DND-41 (cell line): ENCODE data around the gene C3orf20.

Experiments
- ATAC-seq: fragments of 200-7000 bp; cut with Tn5 transposase; 3 replicates; pipeline ENCODE4 v1.9.1; 2021; ENCODE audit warnings: low read depth; ENCODE audit not compliant: insufficient read depth
- DNase-seq: peaks from one replicate; pipeline ENCODE4 v3.0.0-alpha.2; 2020
- H2AFZ ChIP-seq: 2 replicates; pipeline ENCODE4 v1.6.0; 2012; ENCODE audit warnings: low read depth, low read length
- H3K27ac ChIP-seq: 2 replicates; pipeline ENCODE4 v1.5.1; 2012; ENCODE audit warnings: low read length, inconsistent platforms
- H3K27me3 ChIP-seq: fragments of 200-600 bp; sonication (generic); 2 replicates; pipeline ENCODE4 v1.6.0; 2012; ENCODE audit warnings: low read length, mild to moderate bottlenecking, inconsistent platforms; ENCODE audit not compliant: insufficient read depth, poor library complexity
- H3K36me3 ChIP-seq: 2 replicates; pipeline ENCODE4 v1.5.1; 2012; ENCODE audit warnings: low read length, inconsistent platforms; ENCODE audit not compliant: insufficient read depth
- H3K4me1 ChIP-seq: 2 replicates; pipeline ENCODE4 v1.5.1; 2012; ENCODE audit warnings: mild to moderate bottlenecking, low read length; ENCODE audit not compliant: insufficient read depth
- H3K4me2 ChIP-seq: 2 replicates; pipeline ENCODE4 v1.6.0; 2012; ENCODE audit warnings: mild to moderate bottlenecking, moderate library complexity, low read length, inconsistent platforms; ENCODE audit not compliant: insufficient read depth
- H3K4me3 ChIP-seq, 2 experiments: fragments of 200-600 bp in 1 of 2; shearing (Covaris generic) in 1 of 2; 2 replicates each; pipeline ENCODE4 v1.5.1; 2012 to 2016; ENCODE audit warnings: inconsistent platforms in 2 of 2, low read length in 2 of 2, mild to moderate bottlenecking in 2 of 2, low read depth in 1 of 2, moderate library complexity in 1 of 2
- H3K79me2 ChIP-seq: 2 replicates; pipeline ENCODE4 v1.6.0; 2012; ENCODE audit warnings: low read length, inconsistent platforms; ENCODE audit not compliant: insufficient read depth
- H3K9ac ChIP-seq: 2 replicates; pipeline ENCODE4 v1.6.0; 2012; ENCODE audit warnings: low read depth, mild to moderate bottlenecking, inconsistent platforms, low read length, moderate library complexity
- H3K9me3 ChIP-seq: 2 replicates; pipeline ENCODE4 v1.5.1; 2012; ENCODE audit warnings: low read length, moderate library complexity, mild to moderate bottlenecking, inconsistent platforms; ENCODE audit not compliant: insufficient read depth, severe bottlenecking
- H4K20me1 ChIP-seq: 2 replicates; pipeline ENCODE4 v1.6.0; 2012; ENCODE audit warnings: low read length; ENCODE audit not compliant: insufficient read depth
- CTCF ChIP-seq: IDR thresholded peaks from 2 replicates; pipeline ENCODE4 v1.5.1; 2012; ENCODE audit warnings: borderline replicate concordance, low read length, moderate library complexity, mild to moderate bottlenecking; ENCODE audit not compliant: poor library complexity, severe bottlenecking; ENCODE audit errors: extremely low read depth
- EZH2 ChIP-seq: IDR thresholded peaks from 3 replicates; pipeline ENCODE4 v1.6.1; 2012; ENCODE audit warnings: borderline replicate concordance, low read depth, mild to moderate bottlenecking, moderate library complexity, low read length, inconsistent platforms; ENCODE audit not compliant: severe bottlenecking

C3orf20 gene

GRCh38 chr3:14680716-14681115, 5.8 kb downstream of the C3orf20 start:
- Histone ChIP-seq H3K4me3 (no peak overlapping the region), H3K27ac (no peak overlapping the region), H2AFZ (no peak overlapping the region), H3K79me2 (no peaks in the 10 kb centered on the region), H3K4me2 (no peak overlapping the region), H4K20me1 (no peaks in the 10 kb centered on the region), H3K9ac (no peak overlapping the region), H3K9me3 (peaks cover 4% of the 10 kb centered on the region), H3K27me3 (no peaks in the 10 kb centered on the region), H3K36me3 (no peaks in the 10 kb centered on the region), H3K4me1 (no peaks in the 10 kb centered on the region)
- DNase-seq (no peak), ATAC-seq (no peak)
- TF ChIP-seq EZH2: no peak
- no peak for TF ChIP-seq CTCF

GRCh38 chr3:14684447-14684846, 9.5 kb downstream of the C3orf20 start:
- Histone ChIP-seq H3K27ac (no peak overlapping the region), H3K4me3 (no peak overlapping the region), H3K36me3 (no peaks in the 10 kb centered on the region), H3K9me3 (peaks cover 4% of the 10 kb centered on the region), H3K27me3 (no peaks in the 10 kb centered on the region), H3K4me1 (peaks cover 5% of the 10 kb centered on the region; the same call in 1 of the 2 replicates), H3K9ac (no peak overlapping the region), H3K4me2 (no peak overlapping the region), H2AFZ (no peak overlapping the region), H3K79me2 (no peaks in the 10 kb centered on the region), H4K20me1 (no peaks in the 10 kb centered on the region)
- ATAC-seq (no peak), DNase-seq (no peak)
- TF ChIP-seq EZH2 (no peak), CTCF (no peak)

GRCh38 chr3:14685179-14685578, 10.2 kb downstream of the C3orf20 start:
- peaks cover 5% of the 10 kb centered on the region; the same call in 1 of the 2 replicates for H3K4me1 ChIP-seq
- no peaks in the 10 kb centered on the region for H4K20me1 ChIP-seq
- H2AFZ ChIP-seq: no peak overlapping the region
- no peak overlapping the region for H3K4me3 ChIP-seq
- H3K36me3 ChIP-seq: no peaks in the 10 kb centered on the region
- H3K4me2 ChIP-seq: no peak overlapping the region
- no peak overlapping the region for H3K27ac ChIP-seq
- H3K9ac ChIP-seq: no peak overlapping the region
- no peak for TF ChIP-seq CTCF
- no peak for TF ChIP-seq EZH2
- H3K79me2 ChIP-seq: no peaks in the 10 kb centered on the region
- no peaks in the 10 kb centered on the region for H3K9me3 ChIP-seq
- no peaks in the 10 kb centered on the region for H3K27me3 ChIP-seq
- ATAC-seq: no peak
- DNase-seq: no peak

GRCh38 chr3:14687360-14687759, 12.4 kb downstream of the C3orf20 start:
- no peak for TF ChIP-seq CTCF
- no peak for TF ChIP-seq EZH2
- ATAC-seq (peak; percentile 54; the same call in 1 of the 3 replicates), DNase-seq (no peak)
- Histone ChIP-seq H3K9ac (no peak overlapping the region), H3K27me3 (no peaks in the 10 kb centered on the region), H3K4me1 (peaks cover 5% of the 10 kb centered on the region; the same call in 1 of the 2 replicates), H3K9me3 (no peaks in the 10 kb centered on the region), H3K27ac (no peak overlapping the region), H3K4me3 (no peak overlapping the region), H3K4me2 (no peak overlapping the region), H3K36me3 (no peaks in the 10 kb centered on the region), H3K79me2 (no peaks in the 10 kb centered on the region), H4K20me1 (no peaks in the 10 kb centered on the region), H2AFZ (no peak overlapping the region)
